GM12872 (cell line): Measurements from ENCODE around the gene ASPHD1.

ENCODE experiments used
- TF ChIP-seq, protein P1 (sequence below): IDR thresholded peaks from 3 replicates; pipeline ENCODE4 v1.5.1; 2011; ENCODE audit warnings: low read depth, mild to moderate bottlenecking, low read length, moderate library complexity; ENCODE audit not compliant: insufficient read depth

ASPHD1 gene, protein sequence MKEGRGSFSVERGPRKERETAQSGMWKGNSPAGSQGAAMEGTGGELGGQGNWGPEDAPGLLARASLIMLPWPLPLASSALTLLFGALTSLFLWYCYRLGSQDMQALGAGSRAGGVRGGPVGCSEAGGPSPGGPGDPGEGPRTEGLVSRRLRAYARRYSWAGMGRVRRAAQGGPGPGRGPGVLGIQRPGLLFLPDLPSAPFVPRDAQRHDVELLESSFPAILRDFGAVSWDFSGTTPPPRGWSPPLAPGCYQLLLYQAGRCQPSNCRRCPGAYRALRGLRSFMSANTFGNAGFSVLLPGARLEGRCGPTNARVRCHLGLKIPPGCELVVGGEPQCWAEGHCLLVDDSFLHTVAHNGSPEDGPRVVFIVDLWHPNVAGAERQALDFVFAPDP

DNA sequence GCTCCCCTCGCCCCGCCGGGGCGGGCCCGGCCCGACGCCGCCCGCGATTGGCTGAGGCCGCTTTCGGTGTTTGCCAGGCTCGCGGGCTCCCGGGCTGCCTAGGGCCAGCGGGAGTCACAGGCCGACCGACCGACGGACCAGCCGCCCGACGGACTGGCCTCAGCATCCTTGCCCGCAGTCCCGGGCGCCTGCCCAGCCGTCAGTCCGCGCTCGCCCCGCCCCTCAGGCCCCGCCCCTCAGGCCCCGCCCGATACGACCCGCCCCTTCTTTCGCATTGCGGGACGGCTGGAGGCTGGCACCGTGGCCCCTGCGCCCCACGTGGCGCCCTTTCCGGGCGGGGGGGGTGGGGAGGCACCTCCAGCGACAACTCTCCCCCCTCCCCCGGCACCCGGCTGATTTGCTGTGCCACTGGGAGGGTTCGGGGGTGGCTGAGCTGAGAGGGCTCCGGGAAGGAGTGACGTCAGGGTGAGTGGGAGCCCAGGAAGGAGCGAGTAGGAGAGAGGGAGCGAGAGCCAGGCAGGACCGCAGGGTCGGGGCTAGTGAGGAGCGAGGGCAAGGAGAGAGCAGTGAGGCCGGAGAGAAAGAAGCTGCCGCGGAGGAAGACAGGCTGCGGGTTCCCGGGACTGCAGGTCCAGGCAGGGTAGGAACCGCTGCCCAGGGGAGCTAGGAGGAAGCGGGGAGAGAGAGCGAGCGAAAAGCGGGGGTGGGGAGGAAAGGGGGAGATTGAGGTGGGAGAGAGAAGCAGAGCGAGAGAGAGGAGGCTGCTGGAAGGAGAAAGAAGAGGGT, at the start of gene ASPHD1:
Gene ASPHD1, plus strand, starts transcription at position 387 of the 786 bp plus-strand sequence. CDS start 484 bp downstream, outside the sequence.
- TF ChIP-seq, protein P1, sequence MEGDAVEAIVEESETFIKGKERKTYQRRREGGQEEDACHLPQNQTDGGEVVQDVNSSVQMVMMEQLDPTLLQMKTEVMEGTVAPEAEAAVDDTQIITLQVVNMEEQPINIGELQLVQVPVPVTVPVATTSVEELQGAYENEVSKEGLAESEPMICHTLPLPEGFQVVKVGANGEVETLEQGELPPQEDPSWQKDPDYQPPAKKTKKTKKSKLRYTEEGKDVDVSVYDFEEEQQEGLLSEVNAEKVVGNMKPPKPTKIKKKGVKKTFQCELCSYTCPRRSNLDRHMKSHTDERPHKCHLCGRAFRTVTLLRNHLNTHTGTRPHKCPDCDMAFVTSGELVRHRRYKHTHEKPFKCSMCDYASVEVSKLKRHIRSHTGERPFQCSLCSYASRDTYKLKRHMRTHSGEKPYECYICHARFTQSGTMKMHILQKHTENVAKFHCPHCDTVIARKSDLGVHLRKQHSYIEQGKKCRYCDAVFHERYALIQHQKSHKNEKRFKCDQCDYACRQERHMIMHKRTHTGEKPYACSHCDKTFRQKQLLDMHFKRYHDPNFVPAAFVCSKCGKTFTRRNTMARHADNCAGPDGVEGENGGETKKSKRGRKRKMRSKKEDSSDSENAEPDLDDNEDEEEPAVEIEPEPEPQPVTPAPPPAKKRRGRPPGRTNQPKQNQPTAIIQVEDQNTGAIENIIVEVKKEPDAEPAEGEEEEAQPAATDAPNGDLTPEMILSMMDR = no peak

DNA sequence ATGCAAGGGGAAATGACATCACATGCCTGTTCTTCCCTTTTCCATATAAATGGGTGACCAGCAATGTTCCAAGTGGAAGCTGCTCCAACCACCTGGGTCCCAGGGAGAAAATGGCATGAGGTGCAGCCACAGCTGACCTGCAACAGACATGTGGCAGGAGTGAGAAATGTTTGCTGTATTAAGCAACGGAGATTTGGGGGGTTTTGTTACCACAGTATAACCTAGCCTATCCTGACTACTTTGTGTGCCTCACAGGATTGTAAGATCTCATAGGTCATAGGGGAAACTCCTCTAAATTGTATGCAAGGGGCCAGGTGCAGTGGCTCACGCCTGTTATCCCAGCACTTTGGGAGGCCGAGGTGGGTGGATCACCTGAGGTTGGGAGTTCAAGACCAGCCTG, 49.3 kb upstream of the ASPHD1 start:
- TF ChIP-seq, protein P1 = no peak

DNA sequence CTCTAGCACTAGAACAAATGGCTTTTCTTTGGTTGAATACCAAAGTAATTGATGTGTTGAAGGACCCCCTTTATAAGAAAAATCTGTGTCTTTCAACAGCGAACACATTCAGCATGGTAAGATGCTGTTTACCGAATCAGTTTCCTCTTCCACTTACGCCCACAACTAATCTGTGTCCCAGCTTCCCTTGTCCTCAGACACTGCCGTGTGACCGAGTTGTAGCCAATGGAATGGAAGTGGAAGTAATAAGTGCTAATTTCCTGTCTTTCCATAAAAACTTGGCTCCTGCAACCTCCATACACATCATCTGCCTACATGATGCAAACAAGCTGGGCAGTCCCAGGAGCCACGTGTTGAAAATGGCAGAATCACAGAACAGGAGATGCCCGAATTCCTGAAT, 47.6 kb upstream of the ASPHD1 start:
- TF ChIP-seq, protein P1 = no peak

DNA sequence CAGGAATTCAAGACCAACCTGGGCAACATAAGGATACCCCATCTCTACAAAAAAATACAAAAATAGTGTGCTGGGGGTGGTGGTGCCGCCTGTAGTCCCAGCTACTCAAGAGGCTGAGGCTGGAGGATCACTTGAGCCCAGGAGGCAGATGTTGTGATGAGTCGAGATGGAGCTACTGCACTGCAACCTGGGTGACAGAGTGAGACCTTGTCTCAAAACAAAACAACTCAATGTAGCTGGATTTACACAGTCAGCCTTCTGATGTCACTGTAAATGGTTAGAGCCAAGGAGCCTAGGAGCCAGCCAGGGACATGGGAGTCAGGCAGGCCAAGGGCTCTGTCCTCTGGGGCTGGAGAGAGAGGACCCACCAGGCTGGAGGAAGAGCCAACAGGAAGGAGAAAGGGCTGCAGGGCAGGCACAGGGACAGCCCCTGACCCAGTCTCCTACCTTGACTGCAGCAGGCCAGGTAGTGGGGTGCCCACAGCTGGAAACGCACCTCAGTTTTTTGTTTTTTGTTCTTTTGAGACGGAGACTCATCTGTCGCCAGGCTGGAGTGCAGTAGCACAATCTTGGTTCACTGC, 45.7 kb upstream of the ASPHD1 start:
- TF ChIP-seq, protein P1 = no peak

DNA sequence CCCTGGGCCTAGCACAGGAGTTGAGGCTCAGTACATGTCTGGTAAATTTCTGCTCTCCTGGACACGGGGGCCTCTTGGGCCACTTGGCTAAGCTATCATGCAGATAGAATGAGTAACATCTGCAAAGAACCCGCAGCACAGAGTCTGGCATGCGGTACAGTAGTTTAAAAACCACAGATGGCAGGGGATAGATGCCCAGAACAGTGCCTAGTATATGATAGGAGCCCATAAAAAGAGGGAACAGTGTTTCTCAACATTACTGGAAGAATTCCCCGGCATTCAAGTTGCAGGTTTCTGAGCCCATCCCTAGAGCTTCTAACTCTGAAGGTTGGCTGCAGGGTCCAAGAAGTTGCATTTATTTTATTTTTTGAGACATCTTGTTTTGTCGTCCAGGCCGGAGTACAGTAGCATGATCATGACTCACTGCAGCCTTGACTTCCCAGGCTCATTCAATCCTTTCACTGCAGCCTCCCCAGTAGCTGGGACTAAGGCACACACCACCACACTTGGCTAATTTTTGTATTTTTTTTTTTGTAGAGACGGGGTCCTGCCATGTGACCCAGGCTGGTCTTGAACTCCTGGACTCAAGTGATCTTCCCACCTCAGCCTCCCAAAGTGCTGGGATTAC, 43.0 kb upstream of the ASPHD1 start:
- TF ChIP-seq, protein P1 = no peak

DNA sequence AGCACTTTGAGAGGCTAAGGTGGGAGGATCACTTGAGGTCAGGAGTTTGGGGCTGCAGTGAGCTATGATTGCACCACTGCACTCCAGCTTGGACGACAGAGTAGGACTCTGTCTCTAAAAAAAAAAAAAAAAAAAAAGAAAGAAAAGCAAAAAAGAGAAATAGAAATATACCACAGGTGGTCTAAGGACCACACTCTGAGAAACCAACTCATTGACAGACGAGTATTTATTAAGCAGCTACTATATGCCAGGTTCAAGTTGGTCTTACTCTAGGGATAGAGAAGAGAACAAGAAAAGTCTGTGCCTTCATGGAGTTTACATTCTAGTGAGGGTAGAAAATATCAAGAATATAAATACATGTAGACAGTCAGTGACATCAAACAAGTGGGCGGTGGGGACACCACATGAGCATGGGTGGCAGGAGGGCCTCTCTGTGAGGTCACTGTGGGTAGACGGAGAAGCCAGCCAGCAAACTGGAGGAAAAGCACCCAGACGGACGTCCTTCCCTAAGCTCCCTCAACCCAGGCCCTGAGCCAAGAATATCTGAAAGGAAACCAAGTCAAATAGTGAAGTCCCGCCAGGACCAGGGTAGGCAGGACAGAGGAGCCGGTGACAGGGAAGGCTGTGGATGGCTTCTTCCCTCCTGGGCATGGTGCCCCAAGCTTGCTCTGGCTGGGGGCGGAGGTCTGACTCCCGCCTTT, 42.0 kb upstream of the ASPHD1 start:
- TF ChIP-seq, protein P1 = no peak
